H9 (cell line): ENCODE results near the gene LARGE1. TPM values are rescaled to one million over a fixed set of nuclear protein-coding genes. Genes with fewer than 3 reads are reported as not detected.

Experiments used
- DNase-seq: peaks from one replicate; pipeline ENCODE4 v3.0.0-alpha.2; 2017
- H2AFZ ChIP-seq: one replicate; pipeline ENCODE4 v1.6.1; 2013; ENCODE audit warnings: mild to moderate bottlenecking, low read length, control low read depth, moderate library complexity
- H2AK5ac ChIP-seq: 2 replicates; pipeline ENCODE4 v1.6.1; 2013; ENCODE audit warnings: low read length, control low read depth, mixed read lengths; ENCODE audit not compliant: insufficient read length
- H2BK120ac ChIP-seq: one replicate; pipeline ENCODE4 v1.6.1; 2013; ENCODE audit warnings: low read depth, mild to moderate bottlenecking, low read length, control low read depth, inconsistent platforms; ENCODE audit not compliant: poor library complexity, severe bottlenecking
- H2BK12ac ChIP-seq: 2 replicates; pipeline ENCODE4 v1.6.1; 2013; ENCODE audit warnings: low read length, control low read depth, mixed read lengths, low read depth; ENCODE audit not compliant: insufficient read length
- H2BK15ac ChIP-seq: 2 replicates; pipeline ENCODE4 v1.6.1; 2013; ENCODE audit warnings: low read depth, low read length, control low read depth
- H2BK20ac ChIP-seq: one replicate; pipeline ENCODE4 v1.6.1; 2013; ENCODE audit warnings: low read depth, mild to moderate bottlenecking, low read length, control low read depth, inconsistent platforms; ENCODE audit not compliant: poor library complexity, severe bottlenecking
- H2BK5ac ChIP-seq: 2 replicates; pipeline ENCODE4 v1.6.1; 2013; ENCODE audit warnings: low read length, control low read depth, mixed read lengths; ENCODE audit not compliant: insufficient read length
- H3K14ac ChIP-seq: 2 replicates; pipeline ENCODE4 v1.6.1; 2013; ENCODE audit warnings: low read length, control low read depth; ENCODE audit not compliant: insufficient read depth
- H3K18ac ChIP-seq: 2 replicates; pipeline ENCODE4 v1.6.1; 2013; ENCODE audit warnings: low read depth, mild to moderate bottlenecking, mixed read lengths, low read length, control low read depth; ENCODE audit not compliant: insufficient read length
- H3K23ac ChIP-seq: 2 replicates; pipeline ENCODE4 v1.6.1; 2013; ENCODE audit warnings: low read length, control low read depth, mixed read lengths, low read depth; ENCODE audit not compliant: insufficient read length
- H3K23me2 ChIP-seq: 2 replicates; pipeline ENCODE4 v1.6.1; 2013; ENCODE audit warnings: low read depth, mild to moderate bottlenecking, mixed read lengths, low read length, control low read depth; ENCODE audit not compliant: insufficient read length, poor library complexity, severe bottlenecking
- H3K27ac ChIP-seq: 2 replicates; pipeline ENCODE4 v1.5.1; 2013; ENCODE audit warnings: low read length, control low read depth, mixed read lengths, low read depth; ENCODE audit not compliant: insufficient read length
- H3K27me3 ChIP-seq: 2 replicates; pipeline ENCODE4 v1.6.1; 2013; ENCODE audit warnings: low read length, control low read depth, inconsistent platforms; ENCODE audit not compliant: insufficient read depth
- H3K4ac ChIP-seq: 2 replicates; pipeline ENCODE4 v1.6.1; 2013; ENCODE audit warnings: low read depth, mild to moderate bottlenecking, control low read depth, inconsistent platforms, low read length, moderate library complexity
- H3K4me1 ChIP-seq: 2 replicates; pipeline ENCODE4 v1.6.1; 2013; ENCODE audit warnings: low read length, control low read depth, inconsistent platforms; ENCODE audit not compliant: insufficient read depth
- H3K4me2 ChIP-seq: 2 replicates; pipeline ENCODE4 v1.6.1; 2013; ENCODE audit warnings: low read length, control low read depth, mixed read lengths; ENCODE audit not compliant: insufficient read length, insufficient read depth
- H3K56ac ChIP-seq: 2 replicates; pipeline ENCODE4 v1.6.1; 2013; ENCODE audit warnings: low read depth, mild to moderate bottlenecking, mixed read lengths, low read length, control low read depth; ENCODE audit not compliant: insufficient read length
- H3K79me1 ChIP-seq: 2 replicates; pipeline ENCODE4 v1.6.1; 2013; ENCODE audit warnings: low read depth, mild to moderate bottlenecking, moderate library complexity, low read length, control low read depth, inconsistent platforms; ENCODE audit not compliant: insufficient read depth, poor library complexity, severe bottlenecking
- H3K79me2 ChIP-seq: 2 replicates; pipeline ENCODE4 v1.6.1; 2013; ENCODE audit warnings: low read length, control low read depth, inconsistent platforms; ENCODE audit not compliant: insufficient read depth
- H3K9ac ChIP-seq: 2 replicates; pipeline ENCODE4 v1.6.1; 2013; ENCODE audit warnings: low read length, control low read depth, mixed read lengths; ENCODE audit not compliant: insufficient read length; ENCODE audit errors: extremely low read depth
- H3K9me3 ChIP-seq: one replicate; pipeline ENCODE4 v1.6.1; 2013; ENCODE audit warnings: low read depth, low read length, inconsistent platforms; ENCODE audit not compliant: control insufficient read depth
- H3T11ph ChIP-seq: one replicate; pipeline ENCODE4 v1.6.1; 2013; ENCODE audit warnings: mild to moderate bottlenecking, low read length, control low read depth, inconsistent platforms
- H4K20me1 ChIP-seq: one replicate; pipeline ENCODE4 v1.6.1; 2013; ENCODE audit not compliant: control insufficient read depth, insufficient read length, insufficient read depth
- H4K5ac ChIP-seq: 2 replicates; pipeline ENCODE4 v1.6.1; 2013; ENCODE audit warnings: low read depth, mild to moderate bottlenecking, mixed read lengths, low read length, control low read depth; ENCODE audit not compliant: insufficient read length
- H4K8ac ChIP-seq: replicated peaks from 2 replicates; pipeline ENCODE4 v1.6.1; 2013; ENCODE audit warnings: low read length, control low read depth, mixed read lengths, low read depth; ENCODE audit not compliant: insufficient read length
- H4K91ac ChIP-seq: 2 replicates; pipeline ENCODE4 v1.6.1; 2013; ENCODE audit warnings: low read depth, mild to moderate bottlenecking, moderate library complexity, mixed read lengths, low read length, control low read depth; ENCODE audit not compliant: insufficient read length
- H3K27ac Mint-ChIP-seq, 3 experiments: 2 replicates in 2 of 3; 3 replicates in 1 of 3; pipeline ENCODE4 v1.8.0; 2020 to 2021; ENCODE audit warnings: mixed read lengths in 3 of 3, mild to moderate bottlenecking in 1 of 3, moderate library complexity in 1 of 3
- H3K27me3 Mint-ChIP-seq: 2 replicates; pipeline ENCODE4 v1.8.0; 2021; ENCODE audit warnings: low read depth, mild to moderate bottlenecking, moderate library complexity, mixed read lengths
- H3K36me3 Mint-ChIP-seq, 3 experiments: 2 replicates in 2 of 3; 3 replicates in 1 of 3; pipeline ENCODE4 v1.8.0; 2020 to 2021; ENCODE audit warnings: low read depth in 3 of 3, mixed read lengths in 3 of 3; ENCODE audit not compliant: insufficient read depth in 1 of 3
- H3K4me1 Mint-ChIP-seq, 2 experiments: 2 replicates each; pipeline ENCODE4 v1.8.0; 2020; ENCODE audit warnings: mixed read lengths in 2 of 2
- H3K4me3 Mint-ChIP-seq, 2 experiments: 2 replicates in 1 of 2; 3 replicates in 1 of 2; pipeline ENCODE4 v1.8.0; 2020 to 2021; ENCODE audit warnings: mild to moderate bottlenecking in 2 of 2, mixed read lengths in 2 of 2, moderate library complexity in 1 of 2
- H3K9me3 Mint-ChIP-seq, 2 experiments: 2 replicates in 1 of 2; 3 replicates in 1 of 2; pipeline ENCODE4 v1.8.0; 2020; ENCODE audit warnings: mild to moderate bottlenecking in 2 of 2, mixed read lengths in 2 of 2, moderate library complexity in 1 of 2
- WGBS: extraction: QIAGEN DNeasy Blood & Tissue Kit; methylation state at CpG from one replicate; pipeline ENCODE4 v1.1.7; 2013; ENCODE audit warnings: missing lambda C conversion rate, low lambda C conversion rate, mixed read lengths; ENCODE audit not compliant: insufficient read length; ENCODE audit errors: extremely low coverage; 5-methylcytosine and 5-hydroxymethylcytosine counted together
- total RNA-seq: library from RNA; stranded (reverse); gene quantifications from 2 replicates; pipeline ENCODE4 v1.2.1, GENCODE V29; 2021
- TF ChIP-seq, protein P1 (sequence below): fragments of 200-600 bp; sonication (generic); conservative IDR thresholded peaks from 3 replicates; pipeline ENCODE4 v1.8.0; 2021; ENCODE audit warnings: antibody characterized with exemption, mild to moderate bottlenecking

LARGE1 gene
- total RNA-seq, 1 experiment from 2014 or later: 43.5 TPM

GRCh38 chr22:33544707-33545106 is 375.6 kb downstream of the LARGE1 start:
- TF ChIP-seq, protein P1, sequence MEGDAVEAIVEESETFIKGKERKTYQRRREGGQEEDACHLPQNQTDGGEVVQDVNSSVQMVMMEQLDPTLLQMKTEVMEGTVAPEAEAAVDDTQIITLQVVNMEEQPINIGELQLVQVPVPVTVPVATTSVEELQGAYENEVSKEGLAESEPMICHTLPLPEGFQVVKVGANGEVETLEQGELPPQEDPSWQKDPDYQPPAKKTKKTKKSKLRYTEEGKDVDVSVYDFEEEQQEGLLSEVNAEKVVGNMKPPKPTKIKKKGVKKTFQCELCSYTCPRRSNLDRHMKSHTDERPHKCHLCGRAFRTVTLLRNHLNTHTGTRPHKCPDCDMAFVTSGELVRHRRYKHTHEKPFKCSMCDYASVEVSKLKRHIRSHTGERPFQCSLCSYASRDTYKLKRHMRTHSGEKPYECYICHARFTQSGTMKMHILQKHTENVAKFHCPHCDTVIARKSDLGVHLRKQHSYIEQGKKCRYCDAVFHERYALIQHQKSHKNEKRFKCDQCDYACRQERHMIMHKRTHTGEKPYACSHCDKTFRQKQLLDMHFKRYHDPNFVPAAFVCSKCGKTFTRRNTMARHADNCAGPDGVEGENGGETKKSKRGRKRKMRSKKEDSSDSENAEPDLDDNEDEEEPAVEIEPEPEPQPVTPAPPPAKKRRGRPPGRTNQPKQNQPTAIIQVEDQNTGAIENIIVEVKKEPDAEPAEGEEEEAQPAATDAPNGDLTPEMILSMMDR: no peak

More at GRCh38 chr22:33544707-33545106, 375.6 kb downstream of the LARGE1 start:
- H2BK20ac ChIP-seq: no peak overlapping the region
- no peak overlapping the region for H3K56ac ChIP-seq
- no peak overlapping the region for H2BK15ac ChIP-seq
- Mint-ChIP-seq H3K36me3 (peaks cover 0 to 4% (median 2%) of the 10 kb centered on the region in 3 experiments; a peak in 2 of 7 replicates), H3K9me3 (no peaks in the 10 kb centered on the region), H3K27ac (no peak overlapping the region), H3K27me3 (no peaks in the 10 kb centered on the region), H3K4me1 (no peaks in the 10 kb centered on the region), H3K4me3 (no peak overlapping the region)
- no peak overlapping the region for H2BK5ac ChIP-seq
- H3K9me3 ChIP-seq: no peaks in the 10 kb centered on the region
- no peak overlapping the region for H4K8ac ChIP-seq
- no peak overlapping the region for H4K5ac ChIP-seq
- no peaks in the 10 kb centered on the region for H3K4me1 ChIP-seq
- DNase-seq: no peak
- no peaks in the 10 kb centered on the region for H3K23me2 ChIP-seq
- no peaks in the 10 kb centered on the region for H3K79me2 ChIP-seq
- H2BK12ac ChIP-seq: no peak overlapping the region
- no peak overlapping the region for H2AFZ ChIP-seq
- no peak overlapping the region for H2AK5ac ChIP-seq
- H3K18ac ChIP-seq: no peak overlapping the region
- H2BK120ac ChIP-seq: no peak overlapping the region
- no peaks in the 10 kb centered on the region for H3K79me1 ChIP-seq
- no peak overlapping the region for H3K14ac ChIP-seq
- H4K91ac ChIP-seq: no peak overlapping the region
- H3K27me3 ChIP-seq: no peaks in the 10 kb centered on the region
- H3T11ph ChIP-seq: no peak overlapping the region
- H3K4ac ChIP-seq: no peak overlapping the region
- H3K23ac ChIP-seq: no peak overlapping the region
- WGBS: no CpG with 5 or more reads among the region's 4 CpGs
- H3K27ac ChIP-seq: no peak overlapping the region
- no peaks in the 10 kb centered on the region for H4K20me1 ChIP-seq
- H3K4me2 ChIP-seq: no peak overlapping the region
- H3K9ac ChIP-seq: no peak overlapping the region
